GM12872 (cell line): Measurements from ENCODE around the gene BEST1.

ENCODE experiments used
- CTCF ChIP-seq: IDR thresholded peaks from 3 replicates; pipeline ENCODE4 v1.5.1; 2011; ENCODE audit warnings: low read depth, mild to moderate bottlenecking, low read length, moderate library complexity; ENCODE audit not compliant: insufficient read depth

Gene BEST1

GRCh38 chr11:61963282-61964057 lies 13.3 kb downstream of the BEST1 start:
- TF ChIP-seq CTCF, result no peak

GRCh38 chr11:61964058-61964665 lies 14.0 kb downstream of the BEST1 start:
- no peak for TF ChIP-seq CTCF

- no peak for TF ChIP-seq CTCF
Measured at GRCh38 chr11:61966734-61967115, 16.6 kb downstream of the BEST1 start.

GRCh38 chr11:61967116-61967923 lies 17.2 kb downstream of the BEST1 start, which contains the start of gene FTH1:
Gene FTH1, minus strand, starts transcription at chr11:61967634. Its CDS starts 209 bp downstream, at chr11:61967425.
- TF ChIP-seq CTCF, result no peak

- TF ChIP-seq CTCF, result no peak
Measured at GRCh38 chr11:61967924-61968757, 18.0 kb downstream of the BEST1 start.

- TF ChIP-seq CTCF, result no peak
Measured at GRCh38 chr11:61968758-61969390, 18.7 kb downstream of the BEST1 start.

GRCh38 chr11:61969391-61969758 lies 19.2 kb downstream of the BEST1 start:
- no peak for TF ChIP-seq CTCF
